Prostate gland (tissue), 2 donors: ENCODE results near the gene SNTN.

Experiments used
- POLR2A ChIP-seq: fragments of 450-650 bp; IDR thresholded peaks from one replicate; pipeline ENCODE4 v1.6.1; 2016; ENCODE audit warnings: antibody characterized with exemption, mild to moderate bottlenecking
- POLR2AphosphoS5 ChIP-seq: sonication (generic); formaldehyde crosslinking; IDR thresholded peaks from one replicate; pipeline ENCODE4 v1.6.1; 2017; ENCODE audit warnings: antibody characterized with exemption
- TF ChIP-seq, protein P1 (sequence below), 4 experiments: fragments of 200-600 bp in 2 of 4; fragments of 450-650 bp in 2 of 4; sonication (generic) in 2 of 4; IDR thresholded peaks; 1 replicate in 3 of 4; 2 replicates in 1 of 4; pipeline ENCODE4 v1.5.1; 2016 to 2019; ENCODE audit warnings: antibody characterized with exemption in 4 of 4, mild to moderate bottlenecking in 2 of 4, moderate library complexity in 2 of 4

DNA sequence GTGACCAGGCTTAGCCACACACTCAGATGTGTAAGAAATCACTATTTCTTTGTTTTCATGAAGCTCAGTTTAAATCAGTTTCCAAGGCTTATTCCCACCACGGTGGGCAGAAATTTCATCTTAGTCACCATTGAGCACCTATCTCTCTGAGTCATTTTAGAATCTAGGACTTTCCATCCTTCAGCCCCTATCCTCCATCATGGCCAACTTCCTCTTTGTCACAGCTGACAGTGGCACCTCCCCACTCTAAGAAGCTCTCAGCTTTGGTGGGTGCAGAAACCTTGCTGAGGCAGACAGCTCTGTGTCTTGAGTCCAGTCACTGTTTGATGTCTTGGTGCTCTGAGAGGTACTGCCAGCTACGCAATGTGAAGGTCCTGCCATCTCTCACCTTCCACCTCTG, 32.9 kb downstream of the SNTN start:
- TF ChIP-seq, protein P1, sequence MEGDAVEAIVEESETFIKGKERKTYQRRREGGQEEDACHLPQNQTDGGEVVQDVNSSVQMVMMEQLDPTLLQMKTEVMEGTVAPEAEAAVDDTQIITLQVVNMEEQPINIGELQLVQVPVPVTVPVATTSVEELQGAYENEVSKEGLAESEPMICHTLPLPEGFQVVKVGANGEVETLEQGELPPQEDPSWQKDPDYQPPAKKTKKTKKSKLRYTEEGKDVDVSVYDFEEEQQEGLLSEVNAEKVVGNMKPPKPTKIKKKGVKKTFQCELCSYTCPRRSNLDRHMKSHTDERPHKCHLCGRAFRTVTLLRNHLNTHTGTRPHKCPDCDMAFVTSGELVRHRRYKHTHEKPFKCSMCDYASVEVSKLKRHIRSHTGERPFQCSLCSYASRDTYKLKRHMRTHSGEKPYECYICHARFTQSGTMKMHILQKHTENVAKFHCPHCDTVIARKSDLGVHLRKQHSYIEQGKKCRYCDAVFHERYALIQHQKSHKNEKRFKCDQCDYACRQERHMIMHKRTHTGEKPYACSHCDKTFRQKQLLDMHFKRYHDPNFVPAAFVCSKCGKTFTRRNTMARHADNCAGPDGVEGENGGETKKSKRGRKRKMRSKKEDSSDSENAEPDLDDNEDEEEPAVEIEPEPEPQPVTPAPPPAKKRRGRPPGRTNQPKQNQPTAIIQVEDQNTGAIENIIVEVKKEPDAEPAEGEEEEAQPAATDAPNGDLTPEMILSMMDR (IDR thresholded peaks at IDR 0.05) = no peak
- TF ChIP-seq POLR2A (no peak), POLR2AphosphoS5 (no peak)
